Glomerular endothelial cell (primary cell): ENCODE results near the gene BBIP1. TPM values are rescaled to one million over a fixed set of nuclear protein-coding genes. Genes with fewer than 3 reads are reported as not detected.
"Not testable (repeated sequence)": the region's sequence is repeated elsewhere in the genome, so short reads cannot be mapped to it uniquely, and the experiment has no call there.

Experiments
- DNase-seq: peaks from one replicate; pipeline ENCODE4 v3.0.0-alpha.2; 2011; ENCODE audit warnings: low read depth, low spot score; ENCODE audit errors: extremely low read depth
- total RNA-seq: library from RNA; depleted of rRNA; stranded (reverse); fragments of >200 nt; gene quantifications from 2 replicates; pipeline ENCODE4 v1.2.3, GENCODE V29; 2015

Gene BBIP1
- total RNA-seq, 1 donor from 2014 or later: 25.7 TPM

DNA sequence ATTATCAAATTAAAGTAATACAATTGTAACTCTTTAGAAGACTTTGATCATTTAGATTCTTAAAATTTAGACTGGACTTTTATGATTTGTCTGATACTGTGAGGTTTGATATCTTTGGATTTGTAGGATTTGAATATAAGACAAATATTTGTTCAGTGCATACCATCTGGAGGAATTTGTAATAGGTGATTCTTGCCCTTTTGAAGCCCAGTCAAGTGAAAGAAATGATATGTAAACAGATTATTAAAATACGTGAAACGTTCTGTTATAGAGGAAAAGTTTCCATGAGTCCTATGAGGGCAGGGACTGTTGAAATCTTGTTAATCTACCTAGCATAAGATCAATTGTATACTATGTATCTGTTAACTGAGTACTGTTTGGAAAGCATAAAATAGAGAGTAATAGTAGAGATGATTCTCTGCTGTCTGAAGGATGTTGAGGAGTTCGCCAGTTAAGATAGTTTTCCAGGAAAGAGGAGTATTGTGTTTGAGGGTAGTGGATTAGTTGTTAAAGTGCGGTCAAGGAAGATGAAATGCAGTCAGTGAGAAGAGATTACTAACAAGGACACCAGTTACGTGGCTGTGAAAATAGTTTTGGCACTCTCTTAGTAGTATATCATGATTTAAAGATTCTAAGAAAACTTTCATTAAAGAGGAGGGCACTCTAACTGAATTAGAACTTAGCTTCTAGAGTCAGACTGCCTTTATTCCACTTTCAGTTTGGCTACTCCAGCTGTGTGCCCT is 32.9 kb downstream of the BBIP1 start:
- DNase-seq: no peak

DNA sequence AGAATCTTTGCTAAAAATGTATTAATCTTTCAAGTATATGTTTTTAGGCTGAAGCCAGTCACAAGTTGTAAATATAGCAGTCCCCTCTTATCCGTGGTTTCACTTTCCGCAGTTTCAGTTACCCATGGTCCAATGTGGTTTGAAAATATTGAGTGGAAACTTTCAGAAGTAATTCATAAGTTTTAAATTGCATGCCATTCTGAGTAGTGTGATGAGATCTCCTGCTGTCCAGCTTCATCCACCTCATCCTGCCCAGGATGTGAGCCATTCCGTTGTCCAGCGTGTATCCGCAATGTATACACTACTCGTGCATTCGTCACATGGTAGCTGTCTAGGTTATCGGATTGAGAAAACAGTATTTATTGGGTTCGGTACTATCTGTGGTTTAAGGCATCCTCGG is 35.1 kb downstream of the BBIP1 start:
- DNase-seq: no peak

GRCh38 chr10:110881905-110882304 is 37.1 kb downstream of the BBIP1 start:
- no peak for DNase-seq

- DNase-seq: no peak
Measured at GRCh38 chr10:110881247-110881646, 37.7 kb downstream of the BBIP1 start.

- DNase-seq: no peak
Measured at GRCh38 chr10:110880012-110880411, 39.0 kb downstream of the BBIP1 start.

- no peak for DNase-seq
Measured at GRCh38 chr10:110876788-110877187, 42.2 kb downstream of the BBIP1 start.

DNA sequence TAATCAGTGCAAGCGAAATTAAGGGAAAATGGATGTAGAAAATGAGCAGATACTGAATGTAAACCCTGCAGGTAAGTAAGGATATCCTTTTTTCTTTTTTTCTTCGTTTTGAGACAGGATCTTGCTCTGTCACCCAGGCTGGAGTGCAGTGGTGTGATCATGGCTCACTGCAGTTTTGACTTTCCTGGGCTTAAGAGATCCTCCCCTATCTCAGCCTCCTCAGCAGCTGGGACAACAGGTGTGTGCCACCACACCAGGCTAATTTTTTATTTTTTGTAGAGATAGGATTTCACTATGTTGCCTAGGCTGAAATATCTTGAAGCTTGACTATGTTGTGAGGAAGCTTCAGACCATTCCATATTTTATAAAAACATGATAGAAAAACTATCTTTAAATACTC is 43.0 kb downstream of the BBIP1 start:
- DNase-seq: no peak

DNA sequence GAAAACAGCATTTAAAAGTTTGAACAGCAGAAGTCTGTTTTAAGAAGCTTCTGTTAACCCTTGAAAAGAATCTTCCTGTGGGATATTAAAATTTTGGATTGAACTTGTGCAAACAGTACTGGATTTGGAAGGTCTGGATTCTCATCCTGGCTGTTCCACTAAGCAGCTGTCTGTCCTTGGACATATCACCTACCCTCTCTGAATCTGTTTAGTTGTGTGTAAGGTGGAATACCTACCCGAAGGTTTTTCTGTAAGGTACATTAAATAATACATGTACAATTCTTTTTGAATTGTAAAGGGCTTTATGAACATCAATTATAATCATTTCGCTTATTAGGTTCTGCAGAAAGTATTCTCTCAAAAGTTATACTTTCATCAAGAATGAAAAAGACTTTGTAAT is 45.0 kb downstream of the BBIP1 start:
- DNase-seq: no peak

- DNase-seq: no peak
Measured at GRCh38 chr10:110872984-110873923, 45.7 kb downstream of the BBIP1 start.

- DNase-seq: no peak
Measured at GRCh38 chr10:110872145-110872983, 46.6 kb downstream of the BBIP1 start.

DNA sequence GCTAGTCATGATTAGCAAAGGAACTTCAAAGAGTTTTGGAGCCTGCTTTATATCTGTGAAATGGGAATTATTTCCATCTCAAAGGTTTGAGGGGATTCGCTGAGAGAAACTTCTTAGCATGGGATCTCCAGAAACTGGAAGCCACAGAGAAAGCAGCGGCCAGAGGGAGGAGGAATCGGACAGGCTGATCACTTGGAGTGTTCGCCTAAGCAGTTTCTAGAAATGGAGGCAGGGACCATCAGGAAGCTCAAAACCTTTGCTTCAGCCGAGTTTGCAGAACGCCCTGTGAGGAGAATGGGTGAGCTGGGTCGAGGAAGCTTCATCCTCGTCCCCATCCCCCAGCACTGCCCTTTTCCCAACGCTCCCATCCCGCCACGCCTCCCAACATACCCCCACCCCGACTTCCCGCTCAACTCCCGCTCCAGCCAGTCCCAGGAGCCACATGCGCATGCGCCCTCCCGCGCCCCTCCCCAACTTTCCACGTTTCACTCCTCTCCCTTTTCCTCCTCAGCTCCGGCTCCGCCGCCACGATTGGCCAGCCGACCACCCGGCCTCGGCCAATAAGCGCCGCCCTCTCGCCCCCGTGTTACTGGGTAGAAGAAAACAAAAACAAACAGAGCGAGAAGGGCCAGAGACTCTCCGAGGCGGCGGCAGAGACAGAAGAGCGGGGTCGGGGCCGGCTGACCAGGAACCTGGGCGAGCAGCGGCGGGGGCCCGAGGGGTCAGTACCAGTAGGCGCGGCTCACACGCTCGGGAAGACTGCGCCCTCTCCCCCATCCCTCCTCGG is 47.5 kb downstream of the BBIP1 start, which contains the start of gene PDCD4:
Gene PDCD4 (plus strand): TSS at position 631 of the 787 bp plus-strand sequence. CDS start 4,100 bp downstream, outside the sequence.
- peak; percentile 81 for DNase-seq

- no peak for DNase-seq
Measured at GRCh38 chr10:110870823-110871297, 48.1 kb downstream of the BBIP1 start.

DNA sequence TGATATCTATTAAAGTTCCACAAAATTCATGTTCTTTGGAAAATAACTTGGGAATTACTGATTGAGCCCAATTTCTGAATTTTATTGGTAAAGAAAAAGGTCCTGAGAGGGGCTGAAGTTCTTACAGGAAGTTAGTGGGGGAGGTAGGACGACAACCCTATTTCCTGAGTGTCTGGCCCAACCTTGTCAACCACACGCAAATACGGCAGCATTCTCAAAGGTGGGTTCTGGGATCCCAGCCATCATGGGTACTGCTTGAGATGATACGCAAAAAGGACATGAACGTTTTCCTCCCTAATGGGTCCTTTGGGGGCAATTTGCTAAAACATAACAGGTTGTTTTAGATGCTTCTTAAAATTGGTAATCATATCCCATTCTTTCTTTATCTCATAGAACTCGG is 50.0 kb downstream of the BBIP1 start:
- DNase-seq: no peak

GRCh38 chr10:110867807-110868465 is 51.0 kb downstream of the BBIP1 start:
- DNase-seq: no peak

GRCh38 chr10:110867011-110867806 is 51.8 kb downstream of the BBIP1 start:
- not testable (repeated sequence) for DNase-seq

DNA sequence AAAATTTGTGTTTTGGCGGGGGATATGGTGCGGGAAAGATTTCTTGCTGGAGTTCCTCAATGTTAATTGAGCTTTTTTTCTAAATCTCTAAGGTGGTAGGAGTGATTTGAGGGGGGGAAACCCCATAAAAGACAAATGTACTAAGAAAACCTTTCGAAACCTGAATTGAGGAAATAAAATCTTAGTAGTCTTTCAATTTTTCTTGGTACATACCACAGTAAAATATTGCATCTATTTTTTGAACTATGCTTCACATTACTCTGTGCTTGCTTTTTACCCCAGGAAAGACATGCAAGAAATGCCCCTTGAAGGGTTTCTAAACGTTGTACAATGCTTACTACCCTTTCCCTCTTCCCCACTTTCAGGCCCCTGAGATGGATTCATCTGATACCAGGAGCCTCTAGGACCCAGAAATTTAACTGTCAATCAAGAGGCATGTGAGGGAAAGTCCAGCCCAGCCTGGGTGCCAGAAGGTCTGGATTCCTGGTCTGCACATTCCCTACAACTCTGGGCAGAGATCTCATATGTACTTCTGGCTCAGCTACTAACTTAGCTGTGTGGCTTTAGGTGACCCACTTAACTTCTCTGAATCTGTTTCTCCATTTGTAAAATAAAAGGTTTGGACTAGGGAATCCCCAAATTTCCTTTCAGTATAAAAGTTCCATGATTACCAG is 53.0 kb downstream of the BBIP1 start:
- DNase-seq: no peak

- DNase-seq: no peak
Measured at GRCh38 chr10:110865186-110865808, 53.7 kb downstream of the BBIP1 start.
